Activated naive CD4-positive, alpha-beta T cell treated with anti-CD3 and anti-CD28 coated beads, Interleukin-2, amount 10 ng/mL, durations not matched to agents 7 days and 5 days (primary cell): ENCODE data around the gene FLT4.
A peak's percentile ranks its signal among the peaks of the same experiment; 100 is the strongest.

Experiments used
- CTCF ChIA-PET: fragments of 350-600 bp; sonication (Branson Sonifier 250); formaldehyde crosslinking; loops from one replicate; lab custom pipeline; 2021; ENCODE audit warnings: antibody characterized with exemption; lab: Charles Lee
- DNase-seq: peaks from one replicate; pipeline ENCODE4 v3.0.0-alpha.2; 2020
- H3K27ac Mint-ChIP-seq: one replicate; pipeline ENCODE4 v1.8.0; 2021; ENCODE audit warnings: mild to moderate bottlenecking, moderate library complexity, mixed read lengths
- H3K27me3 Mint-ChIP-seq: one replicate; pipeline ENCODE4 v1.8.0; 2021; ENCODE audit warnings: mild to moderate bottlenecking, mixed read lengths
- H3K36me3 Mint-ChIP-seq: one replicate; pipeline ENCODE4 v1.8.0; 2021; ENCODE audit warnings: mixed read lengths
- H3K4me1 Mint-ChIP-seq: one replicate; pipeline ENCODE4 v1.8.0; 2021; ENCODE audit warnings: mixed read lengths
- H3K4me3 Mint-ChIP-seq: one replicate; pipeline ENCODE4 v1.8.0; 2021; ENCODE audit warnings: mild to moderate bottlenecking, moderate library complexity, mixed read lengths
- H3K9me3 Mint-ChIP-seq: one replicate; pipeline ENCODE4 v1.8.0; 2021; ENCODE audit warnings: mixed read lengths

FLT4 gene

GRCh38 chr5:180622910-180623309 lies 26.5 kb downstream of the FLT4 start:
- H3K9me3 Mint-ChIP-seq, result no peaks in the 10 kb centered on the region
- no peak overlapping the region for H3K4me3 Mint-ChIP-seq
- CTCF ChIA-PET, result no interaction called here
- H3K27ac Mint-ChIP-seq, result peak overlapping the region; percentile 19
- no peak for DNase-seq
- H3K27me3 Mint-ChIP-seq, result peaks cover 6% of the 10 kb centered on the region
- H3K36me3 Mint-ChIP-seq, result no peaks in the 10 kb centered on the region
- peaks cover 16% of the 10 kb centered on the region for H3K4me1 Mint-ChIP-seq

GRCh38 chr5:180621311-180621710 lies 28.1 kb downstream of the FLT4 start:
- Mint-ChIP-seq H3K27ac (no peak overlapping the region), H3K9me3 (no peaks in the 10 kb centered on the region), H3K36me3 (no peaks in the 10 kb centered on the region), H3K4me1 (peaks cover 16% of the 10 kb centered on the region), H3K4me3 (no peak overlapping the region), H3K27me3 (peaks cover 6% of the 10 kb centered on the region)
- CTCF ChIA-PET, result no interaction called here
- no peak for DNase-seq

GRCh38 chr5:180620014-180620413 lies 29.4 kb downstream of the FLT4 start:
- DNase-seq, result no peak
- Mint-ChIP-seq H3K27me3 (peaks cover 6% of the 10 kb centered on the region), H3K36me3 (no peaks in the 10 kb centered on the region), H3K4me1 (peaks cover 16% of the 10 kb centered on the region), H3K27ac (no peak overlapping the region), H3K4me3 (no peak overlapping the region), H3K9me3 (no peaks in the 10 kb centered on the region)
- CTCF ChIA-PET, result interaction anchor here (1.2 to 1.7 kb wide), 3 partner anchors 13 to 71 kb away, joined by 4 to 10 read pairs (median 6); no protein-coding TSS in a partner anchor

GRCh38 chr5:180619563-180619915 lies 29.9 kb downstream of the FLT4 start:
- DNase-seq, result no peak
- CTCF ChIA-PET, result interaction anchor here (0.9 to 1.7 kb wide), 6 partner anchors 13 to 152 kb away, joined by 3 to 10 read pairs (median 4); no protein-coding TSS in a partner anchor
- Mint-ChIP-seq H3K36me3 (no peaks in the 10 kb centered on the region), H3K4me1 (peaks cover 13% of the 10 kb centered on the region), H3K27me3 (peaks cover 6% of the 10 kb centered on the region), H3K9me3 (no peaks in the 10 kb centered on the region), H3K4me3 (no peak overlapping the region), H3K27ac (no peak overlapping the region)

- no peaks in the 10 kb centered on the region for H3K9me3 Mint-ChIP-seq
Measured at GRCh38 chr5:180618829-180619562, 30.4 kb downstream of the FLT4 start.

GRCh38 chr5:180618487-180618828 lies 30.9 kb downstream of the FLT4 start:
- Mint-ChIP-seq H3K27ac (no peak overlapping the region), H3K4me1 (peaks cover 9% of the 10 kb centered on the region), H3K9me3 (no peaks in the 10 kb centered on the region), H3K27me3 (peaks cover 6% of the 10 kb centered on the region), H3K36me3 (no peaks in the 10 kb centered on the region), H3K4me3 (peak overlapping the region; percentile 49)
- CTCF ChIA-PET, result interaction anchor here (0.7 to 1.7 kb wide), 6 partner anchors 12 to 151 kb away, joined by 3 to 10 read pairs (median 4); no protein-coding TSS in a partner anchor
- DNase-seq, result no peak

More at GRCh38 chr5:180618829-180619562, 30.4 kb downstream of the FLT4 start:
- Mint-ChIP-seq H3K27ac (no peak overlapping the region), H3K36me3 (no peaks in the 10 kb centered on the region), H3K4me1 (peaks cover 13% of the 10 kb centered on the region), H3K4me3 (peak overlapping the region; percentile 53), H3K27me3 (peaks cover 6% of the 10 kb centered on the region)
- CTCF ChIA-PET, result interaction anchor here (0.7 to 1.7 kb wide), 7 partner anchors 12 to 151 kb away, joined by 3 to 10 read pairs (median 4); no protein-coding TSS in a partner anchor
- DNase-seq, result peak; percentile 68

- Mint-ChIP-seq H3K27me3 (peaks cover 6% of the 10 kb centered on the region), H3K4me3 (no peak overlapping the region), H3K36me3 (no peaks in the 10 kb centered on the region), H3K9me3 (no peaks in the 10 kb centered on the region), H3K4me1 (peaks cover 2% of the 10 kb centered on the region), H3K27ac (no peak overlapping the region)
- CTCF ChIA-PET, result no interaction called here
- no peak for DNase-seq
Measured at GRCh38 chr5:180613814-180614188, 35.6 kb downstream of the FLT4 start.

GRCh38 chr5:180613188-180613813 lies 36.1 kb downstream of the FLT4 start:
- Mint-ChIP-seq H3K4me3 (no peak overlapping the region), H3K9me3 (no peaks in the 10 kb centered on the region), H3K27ac (no peak overlapping the region), H3K4me1 (peaks cover under 1% of the 10 kb centered on the region), H3K27me3 (peaks cover 2% of the 10 kb centered on the region), H3K36me3 (no peaks in the 10 kb centered on the region)
- CTCF ChIA-PET, result interaction anchor here (1.5 kb wide), 1 partner anchor 10 kb away, joined by 4 read pairs; no protein-coding TSS in a partner anchor
- no peak for DNase-seq

GRCh38 chr5:180612683-180613082 lies 36.7 kb downstream of the FLT4 start:
- H3K4me3 Mint-ChIP-seq, result no peak overlapping the region
- no peaks in the 10 kb centered on the region for H3K36me3 Mint-ChIP-seq
- CTCF ChIA-PET, result interaction anchor here (1.5 kb wide), 1 partner anchor 10 kb away, joined by 4 read pairs; no protein-coding TSS in a partner anchor
- no peaks in the 10 kb centered on the region for H3K27me3 Mint-ChIP-seq
- DNase-seq, result no peak
- H3K4me1 Mint-ChIP-seq, result peaks cover 2% of the 10 kb centered on the region
- H3K27ac Mint-ChIP-seq, result no peak overlapping the region
- no peaks in the 10 kb centered on the region for H3K9me3 Mint-ChIP-seq

GRCh38 chr5:180611140-180611850 lies 38.1 kb downstream of the FLT4 start:
- H3K27me3 Mint-ChIP-seq, result no peaks in the 10 kb centered on the region
- H3K27ac Mint-ChIP-seq, result no peak overlapping the region
- H3K4me1 Mint-ChIP-seq, result peaks cover 2% of the 10 kb centered on the region
- no peaks in the 10 kb centered on the region for H3K9me3 Mint-ChIP-seq
- H3K4me3 Mint-ChIP-seq, result no peak overlapping the region
- H3K36me3 Mint-ChIP-seq, result no peaks in the 10 kb centered on the region
- DNase-seq, result no peak
- CTCF ChIA-PET, result no interaction called here

- peaks cover 2% of the 10 kb centered on the region for H3K4me1 Mint-ChIP-seq
- no peak for DNase-seq
- no peaks in the 10 kb centered on the region for H3K9me3 Mint-ChIP-seq
- peaks cover 6% of the 10 kb centered on the region for H3K27me3 Mint-ChIP-seq
- H3K4me3 Mint-ChIP-seq, result no peak overlapping the region
- no peak overlapping the region for H3K27ac Mint-ChIP-seq
- CTCF ChIA-PET, result no interaction called here
- no peaks in the 10 kb centered on the region for H3K36me3 Mint-ChIP-seq
Measured at GRCh38 chr5:180609817-180610550, 39.4 kb downstream of the FLT4 start.

- CTCF ChIA-PET, result no interaction called here
- H3K27me3 Mint-ChIP-seq, result peaks cover 6% of the 10 kb centered on the region
- no peak overlapping the region for H3K27ac Mint-ChIP-seq
Measured at GRCh38 chr5:180609386-180609785, 40.0 kb downstream of the FLT4 start.

GRCh38 chr5:180608572-180609310 lies 40.7 kb downstream of the FLT4 start:
- H3K27me3 Mint-ChIP-seq, result peaks cover 10% of the 10 kb centered on the region
- H3K4me3 Mint-ChIP-seq, result no peak overlapping the region
- no peak for DNase-seq
- H3K36me3 Mint-ChIP-seq, result no peaks in the 10 kb centered on the region
- CTCF ChIA-PET, result no interaction called here
- no peak overlapping the region for H3K27ac Mint-ChIP-seq
- H3K9me3 Mint-ChIP-seq, result no peaks in the 10 kb centered on the region
- peaks cover 2% of the 10 kb centered on the region for H3K4me1 Mint-ChIP-seq

More at GRCh38 chr5:180609386-180609785, 40.0 kb downstream of the FLT4 start:
- Mint-ChIP-seq H3K4me3 (no peak overlapping the region), H3K9me3 (no peaks in the 10 kb centered on the region), H3K36me3 (no peaks in the 10 kb centered on the region), H3K4me1 (peaks cover 2% of the 10 kb centered on the region)
- DNase-seq, result no peak
